Activated CD8-positive, alpha-beta memory T cell treated with anti-CD3 and anti-CD28 coated beads, Interleukin-2, amount 10 ng/mL, durations not matched to agents 7 days and 5 days (primary cell): ENCODE measurements around the gene PYGM. TPM values are rescaled to one million over a fixed set of nuclear protein-coding genes. Genes with fewer than 3 reads are reported as not detected.

ENCODE experiments used
- ATAC-seq: fragments of 150-1000 bp; cut with Tn5 transposase; one replicate; pipeline ENCODE4 v1.10.0; 2021; ENCODE audit warnings: moderate library complexity
- CTCF ChIA-PET: fragments of 350-600 bp; sonication (Branson Sonifier 250); formaldehyde crosslinking; loops from one replicate; lab custom pipeline; 2021; ENCODE audit warnings: antibody characterized with exemption; lab: Charles Lee
- DNase-seq: peaks from one replicate; pipeline ENCODE4 v3.0.0-alpha.2; 2020
- H3K27ac Mint-ChIP-seq: one replicate; pipeline ENCODE4 v1.8.0; 2021; ENCODE audit warnings: mild to moderate bottlenecking, mixed read lengths
- H3K27me3 Mint-ChIP-seq: one replicate; pipeline ENCODE4 v1.8.0; 2021; ENCODE audit warnings: mixed read lengths
- H3K36me3 Mint-ChIP-seq: one replicate; pipeline ENCODE4 v1.8.0; 2021; ENCODE audit warnings: mild to moderate bottlenecking, mixed read lengths
- H3K4me1 Mint-ChIP-seq: one replicate; pipeline ENCODE4 v1.8.0; 2021; ENCODE audit warnings: mixed read lengths
- H3K4me3 Mint-ChIP-seq: one replicate; pipeline ENCODE4 v1.8.0; 2021; ENCODE audit warnings: mild to moderate bottlenecking, moderate library complexity, mixed read lengths
- H3K9me3 Mint-ChIP-seq: one replicate; pipeline ENCODE4 v1.8.0; 2022; ENCODE audit warnings: low read depth, mixed read lengths
- total RNA-seq, 2 experiments: library from RNA; stranded (reverse); gene quantifications; one replicate each; pipeline ENCODE4 v1.2.3, GENCODE V29; 2021

Gene PYGM
- total RNA-seq, 2 experiments from 2014 or later: 2.0 to 3.2 TPM

GRCh38 chr11:64726211-64726641 is 33.5 kb downstream of the PYGM start:
- Mint-ChIP-seq H3K4me3 (no peak overlapping the region), H3K9me3 (no peaks in the 10 kb centered on the region), H3K36me3 (peaks cover 9% of the 10 kb centered on the region), H3K4me1 (peaks cover 8% of the 10 kb centered on the region), H3K27ac (no peak overlapping the region), H3K27me3 (peaks cover 13% of the 10 kb centered on the region)
- ATAC-seq: no peak
- CTCF ChIA-PET: interaction anchor here (0.6 to 1.9 kb wide), 2 partner anchors 17 to 37 kb away, joined by 3 to 9 read pairs; partner anchors contain the start of gene RASGRP2
- DNase-seq: no peak

- peaks cover 8% of the 10 kb centered on the region for H3K4me1 Mint-ChIP-seq
- no peaks in the 10 kb centered on the region for H3K9me3 Mint-ChIP-seq
- H3K36me3 Mint-ChIP-seq: peaks cover 5% of the 10 kb centered on the region
- H3K27me3 Mint-ChIP-seq: peaks cover 23% of the 10 kb centered on the region
- DNase-seq (no peak), ATAC-seq (no peak)
- CTCF ChIA-PET: interaction anchor here (1.7 kb wide), 1 partner anchor 36 kb away, joined by 7 read pairs; no protein-coding TSS in a partner anchor
- H3K4me3 Mint-ChIP-seq: no peak overlapping the region
- no peak overlapping the region for H3K27ac Mint-ChIP-seq
Measured at GRCh38 chr11:64724863-64725532, 34.8 kb downstream of the PYGM start.

- CTCF ChIA-PET: interaction anchor here (1.7 kb wide), 1 partner anchor 35 kb away, joined by 7 read pairs; no protein-coding TSS in a partner anchor
- Mint-ChIP-seq H3K36me3 (peaks cover 5% of the 10 kb centered on the region), H3K27ac (peak overlapping the region; percentile 4), H3K9me3 (no peaks in the 10 kb centered on the region), H3K4me3 (peak overlapping the region; percentile 15), H3K4me1 (peaks cover 8% of the 10 kb centered on the region), H3K27me3 (peaks cover 24% of the 10 kb centered on the region)
- no peak for DNase-seq
- ATAC-seq: no peak
Measured at GRCh38 chr11:64723907-64724862, 35.6 kb downstream of the PYGM start.

- Mint-ChIP-seq H3K4me1 (peaks cover 8% of the 10 kb centered on the region), H3K27ac (peak within 1 kb of the TSS; percentile 48), H3K9me3 (no peaks in the 10 kb centered on the region), H3K36me3 (no peaks in the 10 kb centered on the region), H3K27me3 (peaks cover 30% of the 10 kb centered on the region), H3K4me3 (peak within 1 kb of the TSS; percentile 56)
- DNase-seq: peak; percentile 92
- peak; percentile 100 for ATAC-seq
- CTCF ChIA-PET: interaction anchor here (1.7 kb wide), 1 partner anchor 34 kb away, joined by 7 read pairs; no protein-coding TSS in a partner anchor
Measured at GRCh38 chr11:64723117-64723906, 36.5 kb downstream of the PYGM start, which contains the start of gene NRXN2. TSS of gene NRXN2 (minus strand) at chr11:64723197. CDS start at chr11:64713699, 9,498 bp downstream.

GRCh38 chr11:64722141-64723065 is 37.4 kb downstream of the PYGM start:
- H3K4me1 Mint-ChIP-seq: peaks cover 8% of the 10 kb centered on the region
- DNase-seq (no peak), ATAC-seq (no peak)
- peak overlapping the region; percentile 10 for H3K4me3 Mint-ChIP-seq
- no peak overlapping the region for H3K27ac Mint-ChIP-seq
- no peaks in the 10 kb centered on the region for H3K36me3 Mint-ChIP-seq
- peaks cover 39% of the 10 kb centered on the region for H3K27me3 Mint-ChIP-seq
- CTCF ChIA-PET: interaction anchor here (0.7 to 1.1 kb wide), 4 partner anchors 16 to 34 kb away, joined by 3 to 6 read pairs (median 3); no protein-coding TSS in a partner anchor
- H3K9me3 Mint-ChIP-seq: no peaks in the 10 kb centered on the region

- no peaks in the 10 kb centered on the region for H3K9me3 Mint-ChIP-seq
- H3K27ac Mint-ChIP-seq: no peak overlapping the region
- no peaks in the 10 kb centered on the region for H3K36me3 Mint-ChIP-seq
- ATAC-seq (no peak), DNase-seq (no peak)
- peaks cover 50% of the 10 kb centered on the region for H3K27me3 Mint-ChIP-seq
- H3K4me1 Mint-ChIP-seq: peaks cover 9% of the 10 kb centered on the region
- CTCF ChIA-PET: interaction anchor here (0.6 kb wide), 1 partner anchor 32 kb away, joined by 3 read pairs; no protein-coding TSS in a partner anchor
- H3K4me3 Mint-ChIP-seq: no peak overlapping the region
Measured at GRCh38 chr11:64721359-64721699, 38.4 kb downstream of the PYGM start.

GRCh38 chr11:64720640-64721358 is 39.0 kb downstream of the PYGM start:
- no peak for DNase-seq
- ATAC-seq: no peak
- no peak overlapping the region for H3K4me3 Mint-ChIP-seq
- no peaks in the 10 kb centered on the region for H3K36me3 Mint-ChIP-seq
- no peaks in the 10 kb centered on the region for H3K9me3 Mint-ChIP-seq
- peaks cover 55% of the 10 kb centered on the region for H3K27me3 Mint-ChIP-seq
- peaks cover 10% of the 10 kb centered on the region for H3K4me1 Mint-ChIP-seq
- H3K27ac Mint-ChIP-seq: no peak overlapping the region
- CTCF ChIA-PET: no interaction called here

- no peaks in the 10 kb centered on the region for H3K36me3 Mint-ChIP-seq
- ATAC-seq (no peak), DNase-seq (no peak)
- H3K4me3 Mint-ChIP-seq: no peak overlapping the region
- H3K27ac Mint-ChIP-seq: no peak overlapping the region
- peaks cover 62% of the 10 kb centered on the region for H3K27me3 Mint-ChIP-seq
- peaks cover 8% of the 10 kb centered on the region for H3K4me1 Mint-ChIP-seq
- H3K9me3 Mint-ChIP-seq: no peaks in the 10 kb centered on the region
- CTCF ChIA-PET: no interaction called here
Measured at GRCh38 chr11:64720167-64720566, 39.6 kb downstream of the PYGM start.

- Mint-ChIP-seq H3K27ac (no peak overlapping the region), H3K36me3 (no peaks in the 10 kb centered on the region), H3K4me1 (peaks cover 6% of the 10 kb centered on the region), H3K9me3 (no peaks in the 10 kb centered on the region), H3K4me3 (no peak overlapping the region), H3K27me3 (peaks cover 69% of the 10 kb centered on the region)
- ATAC-seq (no peak), DNase-seq (no peak)
- CTCF ChIA-PET: interaction anchor here (0.8 to 1.5 kb wide), 3 partner anchors 15 to 165 kb away, joined by 3 to 5 read pairs (median 4); no protein-coding TSS in a partner anchor
Measured at GRCh38 chr11:64719406-64719805, 40.4 kb downstream of the PYGM start.

- CTCF ChIA-PET: interaction anchor here (1.0 to 1.6 kb wide), 3 partner anchors 14 to 164 kb away, joined by 3 to 5 read pairs (median 4); no protein-coding TSS in a partner anchor
- Mint-ChIP-seq H3K27me3 (peaks cover 76% of the 10 kb centered on the region), H3K9me3 (no peaks in the 10 kb centered on the region), H3K4me1 (peaks cover 2% of the 10 kb centered on the region), H3K36me3 (no peaks in the 10 kb centered on the region), H3K27ac (no peak overlapping the region), H3K4me3 (no peak overlapping the region)
- DNase-seq: no peak
- ATAC-seq: no peak
Measured at GRCh38 chr11:64718780-64719124, 41.0 kb downstream of the PYGM start.

GRCh38 chr11:64718084-64718779 is 41.5 kb downstream of the PYGM start:
- H3K27ac Mint-ChIP-seq: no peak overlapping the region
- CTCF ChIA-PET: interaction anchor here (0.7 to 3.0 kb wide), 4 partner anchors 14 to 68 kb away, joined by 3 to 9 read pairs (median 4); partner anchors contain the start of gene RASGRP2
- peaks cover 2% of the 10 kb centered on the region for H3K4me1 Mint-ChIP-seq
- no peak for DNase-seq
- no peaks in the 10 kb centered on the region for H3K36me3 Mint-ChIP-seq
- no peak overlapping the region for H3K4me3 Mint-ChIP-seq
- H3K9me3 Mint-ChIP-seq: no peaks in the 10 kb centered on the region
- peaks cover 77% of the 10 kb centered on the region for H3K27me3 Mint-ChIP-seq
- ATAC-seq: no peak
